SK-MEL-5 (cell line): Measurements from ENCODE around the gene CAT. TPM values are rescaled to one million over a fixed set of nuclear protein-coding genes. Genes with fewer than 3 reads are reported as not detected.

ENCODE experiments used
- DNase-seq: peaks from one replicate; pipeline ENCODE4 v3.0.0-alpha.2; 2016; ENCODE audit warnings: low read depth, low spot score
- in situ Hi-C: cut with HindIII; loops from 2 replicates; pipeline ENCODE4 v1.10.0; 2016; ENCODE audit warnings: low sequenced_read_pairs, high pct_unique_total_duplicates, low pct_unique_long_range_greater_than_20kb
- total RNA-seq: library from RNA; depleted of rRNA; stranded (reverse); fragments of >200 nt; shearing (Covaris generic); gene quantifications from 2 replicates; pipeline ENCODE4 v1.2.3, GENCODE V29; 2014

CAT gene
- total RNA-seq, 1 experiment from 2014 or later: 105 TPM

- no peak for DNase-seq
- in situ Hi-C loops: no loop called here
Measured at GRCh38 chr11:34481307-34481706, 42.6 kb downstream of the CAT start.

GRCh38 chr11:34483106-34483874 is 44.6 kb downstream of the CAT start:
- no peak for DNase-seq
- in situ Hi-C loops: no loop called here

DNA sequence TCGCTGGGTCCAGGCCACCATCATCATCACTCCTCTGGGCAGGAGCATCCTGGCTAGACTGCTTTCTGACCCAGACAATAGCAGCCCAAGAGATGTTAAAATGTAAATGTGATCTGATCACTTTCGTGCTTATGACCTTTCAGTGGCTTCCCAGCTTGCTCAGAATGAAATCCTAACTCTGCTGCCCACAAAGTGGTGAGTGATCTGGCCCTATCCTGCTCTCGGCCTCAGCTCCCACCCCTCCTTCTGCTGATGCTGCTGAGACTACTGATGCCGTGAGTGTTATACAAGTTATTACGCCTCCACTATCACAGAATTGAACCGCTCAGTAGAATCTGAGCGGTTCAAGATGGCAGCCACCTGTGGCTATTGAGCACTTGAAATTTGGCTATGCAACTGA is 48.7 kb downstream of the CAT start:
- DNase-seq: no peak
- in situ Hi-C loops: no loop called here

DNA sequence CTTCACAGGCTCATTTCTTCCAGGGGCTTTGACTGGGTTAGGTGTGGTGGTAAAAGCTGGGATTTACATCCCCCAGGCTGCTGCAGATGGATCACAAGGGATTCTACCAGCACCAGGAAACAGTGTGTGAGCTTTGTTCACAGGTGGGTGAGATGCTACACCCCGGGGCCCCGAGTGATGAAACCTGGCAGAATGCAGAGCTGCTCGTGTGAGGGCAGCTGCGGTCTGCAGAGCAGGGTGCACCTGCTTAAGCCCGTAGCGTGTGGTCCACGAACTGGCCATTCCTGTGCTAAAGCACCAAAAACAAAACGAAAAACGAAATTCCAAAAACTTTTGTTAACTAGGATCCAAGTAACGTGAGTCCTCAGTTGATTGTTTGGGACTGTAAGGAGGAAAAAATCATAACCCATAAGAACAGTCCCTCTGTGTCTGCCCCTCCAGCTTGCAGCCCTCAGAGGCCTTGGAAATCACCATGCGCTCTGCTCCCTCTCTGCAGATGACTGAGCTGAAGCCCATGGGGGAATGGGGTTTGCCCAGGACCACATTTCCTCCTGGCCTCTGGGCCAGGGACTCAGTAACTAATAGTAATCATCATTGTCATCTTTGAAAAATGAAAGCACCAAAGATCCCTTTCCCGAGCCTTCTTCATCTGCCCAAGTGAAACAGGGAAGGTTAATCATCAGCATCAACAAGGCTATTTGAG is 50.3 kb downstream of the CAT start:
- DNase-seq: no peak
- in situ Hi-C loops: no loop called here

DNA sequence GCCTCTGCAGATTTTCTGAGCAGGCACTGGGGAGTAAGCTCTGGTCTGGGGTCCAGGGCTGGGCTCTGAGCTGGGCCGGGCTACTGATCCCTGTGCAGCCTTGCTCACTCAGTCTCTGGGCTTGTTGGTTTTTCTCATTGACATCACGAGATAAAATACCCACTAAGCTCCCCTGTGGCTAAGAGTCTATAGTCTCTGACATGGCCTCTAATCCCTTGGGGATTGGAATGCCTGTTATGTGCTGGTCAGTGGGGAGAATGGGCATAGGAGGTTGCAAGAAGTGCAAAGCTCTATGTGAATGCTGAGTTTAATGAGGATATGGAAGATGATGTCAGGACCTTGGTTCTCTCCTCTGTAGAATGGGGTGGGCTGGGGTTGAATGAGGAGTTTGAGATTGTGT is 51.6 kb downstream of the CAT start:
- no peak for DNase-seq
- in situ Hi-C loops: no loop called here

DNA sequence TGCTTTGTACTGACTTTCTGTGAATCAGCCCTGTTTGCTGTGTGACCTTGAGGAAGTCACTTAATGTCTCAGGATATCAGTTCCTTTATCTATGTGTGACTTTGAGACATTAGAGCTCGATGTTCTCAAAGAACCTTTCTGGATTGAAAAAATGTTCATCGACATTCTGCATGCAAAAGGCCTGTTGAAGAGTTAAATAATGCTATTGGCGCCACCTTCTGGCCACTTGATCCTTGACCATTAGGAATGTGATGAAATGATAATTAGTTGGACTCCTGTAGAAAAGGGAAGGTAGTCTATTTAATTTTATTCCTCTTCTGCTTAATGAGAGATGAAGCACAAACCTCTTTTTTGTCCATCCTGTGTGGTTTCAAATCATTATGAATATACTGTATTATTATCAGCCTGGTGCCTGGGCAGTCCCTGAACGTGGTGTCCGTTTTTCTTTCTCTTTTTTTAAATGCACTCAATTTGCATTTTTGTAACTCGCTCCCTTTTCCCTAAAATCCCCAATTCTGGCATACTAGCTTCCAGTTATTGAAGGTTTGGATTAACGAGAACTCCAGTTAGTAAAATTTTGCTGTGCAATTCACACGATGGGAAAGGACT is 54.2 kb downstream of the CAT start:
- DNase-seq: peak; percentile 81
- in situ Hi-C loops: no loop called here

DNA sequence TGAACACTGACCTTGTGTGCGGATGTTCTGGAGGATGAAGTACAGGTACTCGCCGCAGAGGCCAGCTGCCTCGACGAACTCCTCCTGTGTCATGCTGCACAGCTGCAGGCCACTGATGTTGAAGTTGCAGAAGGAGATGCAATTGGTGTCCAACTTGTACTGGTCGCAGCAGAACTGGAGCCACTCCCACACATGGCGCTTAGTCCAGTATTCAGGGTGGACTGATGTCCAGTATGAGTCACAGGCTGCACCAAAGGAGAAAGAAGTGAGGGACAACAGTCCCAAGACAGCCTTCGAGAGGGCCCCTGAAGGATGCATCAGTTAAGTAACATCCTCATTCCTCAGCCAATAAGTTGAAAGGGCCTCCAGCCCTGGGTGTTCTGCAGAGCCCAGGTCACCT is 54.7 kb downstream of the CAT start:
- in situ Hi-C loops: no loop called here
- no peak for DNase-seq

DNA sequence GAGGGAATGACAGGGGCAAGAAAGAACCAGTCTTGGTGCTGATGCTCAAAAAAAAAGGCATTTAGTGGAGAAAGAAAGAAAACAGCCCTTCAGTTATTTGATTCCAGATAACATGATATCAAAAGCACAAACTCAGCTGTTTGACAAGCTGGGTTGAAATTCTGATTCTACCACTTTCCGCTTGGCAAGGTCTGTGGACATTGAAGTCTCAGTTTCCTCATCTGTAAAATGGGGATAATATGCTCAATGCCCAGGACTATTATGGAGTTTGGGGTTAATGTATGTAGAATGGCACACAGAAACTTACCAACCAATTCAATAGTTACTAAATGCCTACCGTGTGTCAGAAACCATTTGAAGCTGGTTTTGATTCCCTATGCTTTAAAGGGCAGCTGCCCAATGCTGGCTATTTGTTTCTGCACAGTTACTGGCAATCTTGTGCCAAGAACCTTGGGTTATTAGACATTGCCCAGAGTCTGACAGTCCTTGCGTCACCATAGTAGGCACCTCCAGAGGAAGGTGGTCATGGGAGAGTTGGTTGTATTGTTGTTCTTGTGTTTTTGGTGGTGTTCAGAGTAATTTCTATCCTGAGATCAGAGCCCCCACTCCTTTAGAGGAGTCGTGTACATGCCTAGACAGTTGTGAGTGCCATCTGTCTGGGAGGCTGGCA is 55.3 kb downstream of the CAT start:
- no peak for DNase-seq
- in situ Hi-C loops: no loop called here

- no peak for DNase-seq
- in situ Hi-C loops: no loop called here
Measured at GRCh38 chr11:34495239-34495723, 56.5 kb downstream of the CAT start.

- DNase-seq: no peak
- in situ Hi-C loops: no loop called here
Measured at GRCh38 chr11:34495724-34496377, 57.1 kb downstream of the CAT start.

- DNase-seq: peak; percentile 47
- in situ Hi-C loops: no loop called here
Measured at GRCh38 chr11:34499719-34500500, 61.2 kb downstream of the CAT start.

DNA sequence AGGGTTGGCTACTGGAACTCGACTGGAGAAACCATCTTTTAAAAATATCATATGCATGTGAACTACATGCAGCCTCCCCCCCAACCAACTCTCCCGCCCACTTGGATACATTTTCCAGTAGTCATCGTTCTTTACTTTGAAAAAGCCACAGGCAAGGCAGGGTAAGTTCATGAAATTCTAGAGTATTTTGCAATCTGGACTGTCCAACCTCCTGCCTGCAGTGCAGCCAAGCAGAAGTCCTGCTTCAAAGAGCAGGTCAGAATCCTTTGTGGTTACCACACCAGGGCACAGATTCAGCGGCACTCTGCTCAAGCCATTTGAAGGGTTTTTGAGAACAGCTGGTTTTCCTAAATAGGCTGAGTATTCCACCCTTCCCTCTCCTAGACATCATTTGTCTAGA is 62.8 kb downstream of the CAT start:
- in situ Hi-C loops: no loop called here

DNA sequence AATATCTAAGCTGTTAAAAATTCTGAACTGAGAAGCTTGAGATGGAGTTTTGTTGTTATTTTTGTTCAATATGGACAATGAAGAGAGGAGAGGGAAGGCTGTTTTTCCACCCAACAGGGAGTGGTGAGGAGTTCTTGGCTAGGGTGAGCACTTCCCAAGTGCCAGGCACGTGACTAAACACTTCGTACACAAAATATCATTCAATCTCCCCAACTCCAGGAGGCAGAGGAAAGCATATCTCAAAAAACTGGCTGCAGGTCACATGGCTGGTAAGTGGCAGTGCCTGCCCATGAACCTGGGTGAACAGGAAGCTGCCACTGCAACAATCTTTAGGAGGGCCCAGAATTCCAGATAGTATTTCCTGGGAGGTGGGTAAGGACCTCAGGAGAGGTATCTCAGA is 63.2 kb downstream of the CAT start:
- no peak for DNase-seq
- in situ Hi-C loops: no loop called here

More for the DNA sequence above, 62.8 kb downstream of the CAT start:
- no peak for DNase-seq

- DNase-seq: no peak
- in situ Hi-C loops: no loop called here
Measured at GRCh38 chr11:34502949-34503348, 64.2 kb downstream of the CAT start.

GRCh38 chr11:34505874-34506273 is 67.1 kb downstream of the CAT start:
- in situ Hi-C loops: no loop called here
- DNase-seq: no peak

- in situ Hi-C loops: no loop called here
- no peak for DNase-seq
Measured at GRCh38 chr11:34507156-34507555, 68.4 kb downstream of the CAT start.

DNA sequence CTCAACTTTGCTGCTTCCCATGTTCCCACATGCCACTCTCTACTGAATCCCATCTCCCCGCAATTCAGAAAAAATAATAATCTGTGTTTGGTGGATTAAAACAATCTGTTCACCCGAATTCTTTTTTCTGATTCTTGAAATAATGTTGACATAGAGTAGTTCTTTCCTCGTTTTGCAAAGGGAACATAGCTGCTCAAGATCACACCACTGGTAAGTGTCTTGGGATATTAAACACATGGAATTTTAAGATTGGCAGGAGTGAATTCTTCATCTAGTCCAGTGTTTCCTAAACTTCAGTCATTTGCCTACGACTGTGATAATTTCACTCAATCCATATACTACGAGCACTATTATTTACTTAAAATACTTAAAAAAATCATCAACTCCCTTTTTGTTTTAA is 68.9 kb downstream of the CAT start:
- in situ Hi-C loops: no loop called here

More for the DNA sequence above, 68.9 kb downstream of the CAT start:
- DNase-seq: no peak
